ENCODE results near the gene P3H2. TPM values are rescaled to one million over a fixed set of nuclear protein-coding genes. Genes with fewer than 3 reads are reported as not detected.

Gene P3H2
- total RNA-seq, 4 donors from 2014 or later: 0.70 to 23.1 (median 7.5) TPM

- TF ChIP-seq POLR2A (IDR thresholded peaks at IDR 0.05): no peak
- no peak for TF ChIP-seq CTCF (IDR thresholded peaks at IDR 0.05)
- H3K36me3 ChIP-seq: no peaks in the 10 kb centered on the region
- H3K4me3 ChIP-seq: no peak overlapping the region
- H3K27ac ChIP-seq: no peak overlapping the region
- H3K9me3 ChIP-seq: no peaks in the 10 kb centered on the region
- no peaks in the 10 kb centered on the region for H3K4me1 ChIP-seq
- no peaks in the 10 kb centered on the region for H3K27me3 ChIP-seq
- DNase-seq: no peak
Observed at GRCh38 chr3:190001426-190001825, 119.3 kb downstream of the P3H2 start.

- H3K27ac ChIP-seq: no peak overlapping the region
- no peaks in the 10 kb centered on the region for H3K36me3 ChIP-seq
- no peaks in the 10 kb centered on the region for H3K27me3 ChIP-seq
- H3K4me3 ChIP-seq: no peak overlapping the region
- no peak for DNase-seq
- TF ChIP-seq CTCF (IDR thresholded peaks at IDR 0.05) (no peak), POLR2A (IDR thresholded peaks at IDR 0.05) (no peak)
- H3K9me3 ChIP-seq: no peaks in the 10 kb centered on the region
- H3K4me1 ChIP-seq: no peaks in the 10 kb centered on the region
Observed at GRCh38 chr3:190000861-190001196, 119.9 kb downstream of the P3H2 start.

- DNase-seq: no peak
- Histone ChIP-seq H3K27ac (no peak overlapping the region), H3K9me3 (no peaks in the 10 kb centered on the region), H3K27me3 (no peaks in the 10 kb centered on the region), H3K4me1 (no peaks in the 10 kb centered on the region), H3K4me3 (no peak overlapping the region), H3K36me3 (no peaks in the 10 kb centered on the region)
- no peak for TF ChIP-seq POLR2A (IDR thresholded peaks at IDR 0.05)
- no peak for TF ChIP-seq CTCF (IDR thresholded peaks at IDR 0.05)
Observed at GRCh38 chr3:190000187-190000860, 120.4 kb downstream of the P3H2 start.

- no peak for DNase-seq
- Histone ChIP-seq H3K4me3 (no peak overlapping the region), H3K36me3 (no peaks in the 10 kb centered on the region), H3K9me3 (no peaks in the 10 kb centered on the region), H3K4me1 (no peaks in the 10 kb centered on the region), H3K27ac (no peak overlapping the region), H3K27me3 (no peaks in the 10 kb centered on the region)
- TF ChIP-seq POLR2A (IDR thresholded peaks at IDR 0.05) (no peak), CTCF (IDR thresholded peaks at IDR 0.05) (no peak)
Observed at GRCh38 chr3:189999718-190000117, 121.0 kb downstream of the P3H2 start.

GRCh38 chr3:189995129-189995528 lies 125.6 kb downstream of the P3H2 start:
- Histone ChIP-seq H3K4me3 (no peak overlapping the region), H3K36me3 (no peaks in the 10 kb centered on the region), H3K27me3 (no peaks in the 10 kb centered on the region), H3K27ac (no peak overlapping the region), H3K4me1 (no peaks in the 10 kb centered on the region), H3K9me3 (no peaks in the 10 kb centered on the region)
- no peak for DNase-seq
- TF ChIP-seq CTCF (IDR thresholded peaks at IDR 0.05) (no peak), POLR2A (IDR thresholded peaks at IDR 0.05) (no peak)

GRCh38 chr3:189990826-189991225 lies 129.9 kb downstream of the P3H2 start:
- H3K4me1 ChIP-seq: no peaks in the 10 kb centered on the region
- DNase-seq: no peak
- no peaks in the 10 kb centered on the region for H3K36me3 ChIP-seq
- no peaks in the 10 kb centered on the region for H3K9me3 ChIP-seq
- H3K4me3 ChIP-seq: no peak overlapping the region
- no peak for TF ChIP-seq CTCF (IDR thresholded peaks at IDR 0.05)
- no peak for TF ChIP-seq POLR2A (IDR thresholded peaks at IDR 0.05)
- no peaks in the 10 kb centered on the region for H3K27me3 ChIP-seq
- H3K27ac ChIP-seq: no peak overlapping the region
